BLaER1 treated with 17β-estradiol and CSF1 and Interleukin-3, amounts not matched to agents 10 nM and 100 nM (cell line): Measurements from ENCODE around the gene MRPL43.
A peak's percentile ranks its signal among the peaks of the same experiment; 100 is the strongest.

Source experiments
- H3K27ac ChIP-seq, 11 experiments: shearing (Covaris generic); formaldehyde crosslinking; 2 replicates each; pipeline ENCODE4 v1.8.1; 2022
- H3K27me3 ChIP-seq, 11 experiments: shearing (Covaris generic); formaldehyde crosslinking; 2 replicates each; pipeline ENCODE4 v1.8.1; 2022
- H3K36me3 ChIP-seq, 11 experiments: shearing (Covaris generic); formaldehyde crosslinking; 2 replicates each; pipeline ENCODE4 v1.8.1; 2022
- H3K4me1 ChIP-seq, 10 experiments: shearing (Covaris generic); formaldehyde crosslinking; 2 replicates each; pipeline ENCODE4 v1.8.1; 2022
- H3K4me2 ChIP-seq, 11 experiments: shearing (Covaris generic); formaldehyde crosslinking; 2 replicates each; pipeline ENCODE4 v1.8.1; 2022
- H3K4me3 ChIP-seq, 10 experiments: shearing (Covaris generic); formaldehyde crosslinking; 2 replicates each; pipeline ENCODE4 v1.8.1; 2022
- H3K9ac ChIP-seq, 11 experiments: shearing (Covaris generic); formaldehyde crosslinking; 2 replicates each; pipeline ENCODE4 v1.8.1; 2022
- H3K9me3 ChIP-seq, 11 experiments: shearing (Covaris generic); formaldehyde crosslinking; replicated peaks in 1 of 11; 2 replicates each; pipeline ENCODE4 v1.8.1; 2022
- H4K20me1 ChIP-seq, 11 experiments: shearing (Covaris generic); formaldehyde crosslinking; 2 replicates each; pipeline ENCODE4 v1.8.1; 2022
- Cebpa-rat ChIP-seq, 11 experiments: shearing (Covaris generic); IDR thresholded peaks; 2 replicates each; pipeline ENCODE4 v1.8.1; 2022

Gene MRPL43

DNA sequence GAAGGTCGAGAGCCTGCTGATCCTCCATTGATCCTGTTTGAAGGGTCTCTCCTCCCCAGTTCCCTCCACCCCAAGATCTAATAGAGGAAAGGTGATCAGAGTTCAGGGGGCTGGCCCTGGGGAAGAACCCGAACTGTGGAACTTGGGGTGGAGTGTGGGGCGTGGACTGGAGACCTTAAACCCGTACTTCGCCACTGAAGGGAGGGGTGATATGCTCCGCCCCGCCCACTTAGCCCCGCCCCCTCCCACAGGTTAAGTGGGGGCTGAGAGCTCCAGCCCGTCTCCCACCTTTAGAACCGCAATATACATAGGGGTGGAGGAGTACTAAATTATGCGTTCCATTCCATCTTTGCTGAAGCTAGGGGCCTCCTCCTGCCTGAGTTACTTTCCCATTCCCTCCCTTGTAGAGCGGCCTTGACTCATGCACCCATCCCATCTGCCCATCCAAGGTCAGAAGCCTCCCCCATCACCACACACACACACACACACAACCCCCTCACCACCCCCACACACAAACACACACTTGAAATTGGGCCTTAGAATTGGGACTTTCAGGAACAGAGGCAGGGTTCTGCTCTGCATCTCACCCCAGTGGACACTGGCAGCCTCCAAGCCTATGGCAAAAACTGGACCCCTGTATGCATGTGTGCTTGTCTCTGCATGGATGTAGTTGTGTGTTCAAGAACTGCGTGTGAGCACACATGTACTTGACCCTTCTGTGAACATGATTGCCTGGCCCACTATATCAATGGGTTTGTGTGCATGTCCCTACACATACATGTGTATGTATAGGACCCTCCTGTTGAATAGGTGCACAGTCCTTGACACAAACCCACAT, 17.0 kb downstream of the MRPL43 start:
- H3K27ac ChIP-seq, result no peak overlapping the region
- peaks cover 0 to 12% (median 0%) of the 10 kb centered on the region in 11 experiments; a peak in 3 of 22 replicates for H4K20me1 ChIP-seq
- H3K9ac ChIP-seq, result peak overlapping the region in 9 of 11 experiments; percentile 56 to 80 (median 72); a peak in 14 of 22 replicates
- H3K4me1 ChIP-seq, result peaks cover 10 to 18% (median 13%) of the 10 kb centered on the region in 10 experiments
- H3K4me2 ChIP-seq, result peak overlapping the region; percentile 96 to 100 (median 99)
- H3K27me3 ChIP-seq, result peaks cover 0 to 12% (median 0%) of the 10 kb centered on the region in 11 experiments; a peak in 8 of 22 replicates
- H3K9me3 ChIP-seq, result no peaks in the 10 kb centered on the region
- peak overlapping the region; percentile 56 to 75 (median 66) for H3K4me3 ChIP-seq
- no peak for TF ChIP-seq Cebpa-rat (IDR thresholded peaks at IDR 0.05)
- peaks cover 5 to 20% (median 16%) of the 10 kb centered on the region in 11 experiments; a peak in 18 of 22 replicates for H3K36me3 ChIP-seq

DNA sequence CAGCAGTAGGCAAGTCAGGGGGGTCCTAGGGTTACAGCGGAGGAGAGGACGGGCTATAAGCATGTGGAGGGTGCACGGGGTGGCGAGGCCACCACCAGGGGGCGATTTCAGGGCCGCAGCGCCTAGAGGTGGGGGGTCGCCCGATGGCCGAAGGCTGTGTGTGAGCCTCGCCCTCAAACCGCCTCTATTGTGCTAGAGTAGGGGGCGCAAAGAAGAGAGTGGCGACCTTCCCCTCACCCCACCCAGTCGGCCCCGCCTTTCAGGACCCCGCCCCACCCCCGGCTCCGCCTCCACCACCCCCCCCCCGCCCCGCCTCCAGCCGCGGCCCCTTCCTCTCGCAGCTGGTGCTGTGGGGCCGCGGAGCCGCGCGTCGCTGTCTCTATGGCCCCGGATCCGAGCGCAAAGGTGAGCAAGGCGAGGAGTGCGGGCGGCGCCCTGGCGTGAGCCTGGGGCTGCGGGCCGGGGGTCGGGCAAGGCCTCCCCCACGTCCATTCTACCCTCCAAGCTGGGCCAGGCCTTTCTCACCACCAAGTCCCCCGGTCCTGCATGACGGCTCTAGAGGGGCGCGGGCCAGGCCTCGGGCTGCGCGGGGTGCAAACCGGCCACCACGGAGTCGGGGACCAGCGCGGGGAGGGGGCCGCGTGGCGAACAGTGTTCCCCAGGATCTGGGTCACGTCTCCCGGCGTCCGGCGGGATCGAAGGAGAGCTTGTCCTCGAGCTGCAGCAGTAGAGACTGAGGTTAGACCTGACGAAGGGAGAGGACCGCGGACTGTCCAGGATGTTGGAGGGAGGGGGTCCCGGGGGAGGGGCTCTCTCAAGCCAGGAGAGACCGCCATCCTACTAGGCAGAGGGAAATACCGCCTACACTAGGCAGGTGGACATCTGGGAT, 17.9 kb downstream of the MRPL43 start, which contains the start of gene SEMA4G:
Gene SEMA4G (plus strand): TSS at position 318 of the 889 bp plus-strand sequence. CDS start 3,409 bp downstream, outside the sequence.
- Histone ChIP-seq H3K36me3 (peaks cover 6 to 29% (median 24%) of the 10 kb centered on the region in 11 experiments; a peak in 21 of 22 replicates), H3K4me2 (peak within 1 kb of the TSS; percentile 96 to 100 (median 99)), H3K4me3 (peak within 1 kb of the TSS; percentile 56 to 75 (median 66)), H3K27me3 (peaks cover 0 to 12% (median 0%) of the 10 kb centered on the region in 11 experiments; a peak in 8 of 22 replicates), H4K20me1 (peaks cover 0 to 12% (median 0%) of the 10 kb centered on the region in 11 experiments; a peak in 3 of 22 replicates), H3K4me1 (peaks cover 10 to 18% (median 13%) of the 10 kb centered on the region in 10 experiments), H3K9me3 (no peaks in the 10 kb centered on the region), H3K27ac (peak within 1 kb of the TSS in 4 of 11 experiments; percentile 5 to 48 (median 35); a peak in 4 of 22 replicates), H3K9ac (peak within 1 kb of the TSS; percentile 56 to 80 (median 72); a peak in 20 of 22 replicates)
- no peak for TF ChIP-seq Cebpa-rat (IDR thresholded peaks at IDR 0.05)

DNA sequence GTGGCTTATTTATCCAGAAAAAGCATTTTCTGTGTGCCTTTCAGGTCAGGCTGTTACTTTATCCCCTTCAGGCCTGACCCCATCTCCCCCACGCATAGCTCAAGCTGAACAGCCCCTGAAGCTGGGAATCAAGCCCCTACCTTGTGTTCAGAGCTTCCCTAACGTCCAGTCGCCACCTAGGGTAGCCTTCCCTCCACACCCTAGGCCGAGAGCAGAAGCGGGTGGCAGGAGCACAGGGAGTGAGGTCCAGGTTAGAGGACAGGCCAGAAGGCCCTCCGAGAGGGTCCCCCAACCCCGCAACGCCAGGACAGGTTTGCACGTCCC, 18.5 kb downstream of the MRPL43 start:
- H3K36me3 ChIP-seq, result peaks cover 10 to 35% (median 30%) of the 10 kb centered on the region in 11 experiments; a peak in 21 of 22 replicates
- no peak overlapping the region for H3K27ac ChIP-seq
- TF ChIP-seq Cebpa-rat (IDR thresholded peaks at IDR 0.05), result no peak
- H3K9ac ChIP-seq, result peak overlapping the region in 10 of 11 experiments; percentile 30 to 70 (median 54); a peak in 12 of 22 replicates
- H3K4me3 ChIP-seq, result peak overlapping the region; percentile 56 to 75 (median 66)
- H3K4me1 ChIP-seq, result peaks cover 10 to 18% (median 13%) of the 10 kb centered on the region in 10 experiments
- peaks cover 0 to 12% (median 0%) of the 10 kb centered on the region in 11 experiments; a peak in 8 of 22 replicates for H3K27me3 ChIP-seq
- H3K9me3 ChIP-seq, result no peaks in the 10 kb centered on the region
- peaks cover 0 to 12% (median 0%) of the 10 kb centered on the region in 11 experiments; a peak in 5 of 22 replicates for H4K20me1 ChIP-seq
- peak overlapping the region; percentile 96 to 100 (median 99) for H3K4me2 ChIP-seq

DNA sequence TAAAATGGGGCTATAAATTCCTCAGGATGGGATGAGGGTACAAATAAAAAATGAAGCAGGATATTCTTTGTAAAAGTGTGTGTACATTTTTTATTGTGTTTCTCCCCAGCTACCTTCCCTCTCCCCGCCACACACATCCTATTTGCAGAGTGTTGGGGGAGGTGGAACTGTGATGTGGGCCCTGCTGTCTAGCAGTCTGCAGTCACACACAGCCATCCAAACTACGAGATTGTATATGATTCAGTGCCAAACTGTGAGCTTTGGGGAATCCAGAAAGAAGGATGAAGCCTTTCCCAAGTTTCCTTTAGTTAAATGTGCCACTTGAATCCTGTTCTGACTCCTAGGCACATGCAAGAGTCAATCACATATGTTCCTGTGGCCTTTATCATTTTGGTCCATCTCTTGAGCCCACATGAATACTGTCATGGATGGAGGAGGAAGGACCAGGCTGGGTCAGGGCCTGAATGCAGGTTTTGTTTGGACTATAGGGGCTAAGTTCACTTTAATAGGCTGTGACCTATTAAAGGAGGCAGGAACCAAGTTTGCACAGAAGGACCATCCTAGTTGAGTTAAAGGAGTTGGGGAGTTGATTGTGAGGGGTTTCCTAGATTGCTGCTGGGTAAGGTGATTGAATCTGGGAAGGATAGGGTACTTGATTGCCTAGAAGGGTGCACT, 19.1 kb downstream of the MRPL43 start:
- H3K27ac ChIP-seq, result no peak overlapping the region
- no peak overlapping the region; a peak in 1 of 20 replicates for H3K4me3 ChIP-seq
- H3K4me1 ChIP-seq, result peaks cover 10 to 18% (median 13%) of the 10 kb centered on the region in 10 experiments
- no peak overlapping the region; a peak in 1 of 22 replicates for H3K9ac ChIP-seq
- peaks cover 16 to 41% (median 35%) of the 10 kb centered on the region in 11 experiments for H3K36me3 ChIP-seq
- H4K20me1 ChIP-seq, result peaks cover 0 to 12% (median 0%) of the 10 kb centered on the region in 11 experiments; a peak in 5 of 22 replicates
- H3K4me2 ChIP-seq, result peak overlapping the region in 6 of 11 experiments; percentile 96 to 100 (median 99); a peak in 10 of 22 replicates
- peaks cover 0 to 12% (median 0%) of the 10 kb centered on the region in 11 experiments; a peak in 8 of 22 replicates for H3K27me3 ChIP-seq
- TF ChIP-seq Cebpa-rat (IDR thresholded peaks at IDR 0.05), result no peak
- H3K9me3 ChIP-seq, result no peaks in the 10 kb centered on the region

DNA sequence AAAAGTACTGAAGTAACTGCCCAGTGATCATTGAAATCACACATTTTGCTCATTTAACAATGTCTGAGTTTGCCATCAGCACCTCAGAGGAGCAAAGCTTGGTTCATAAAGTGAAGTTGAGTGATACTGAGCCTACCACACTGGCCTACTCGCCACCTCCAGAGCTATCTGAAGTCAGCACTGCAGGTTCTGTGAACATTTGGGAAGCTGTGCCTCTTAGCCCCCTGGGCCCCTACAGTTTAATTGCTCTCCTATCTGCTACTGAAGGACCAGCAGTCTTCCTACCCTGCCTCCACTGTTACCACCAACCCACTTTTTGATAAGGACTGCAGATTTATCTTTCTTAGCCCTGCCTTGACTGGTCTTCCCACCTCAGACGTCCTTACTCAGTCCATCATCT, 20.0 kb downstream of the MRPL43 start:
- TF ChIP-seq Cebpa-rat (IDR thresholded peaks at IDR 0.05), result no peak
- Histone ChIP-seq H3K27me3 (peaks cover 0 to 12% (median 0%) of the 10 kb centered on the region in 11 experiments; a peak in 8 of 22 replicates), H3K9me3 (no peaks in the 10 kb centered on the region), H3K4me3 (no peak overlapping the region), H3K27ac (no peak overlapping the region), H3K4me2 (0 out of 22 replicates have a peak overlapping the region, but pooled peaks of 1 of the 11 experiments have one; percentile 8), H3K36me3 (peaks cover 25 to 50% (median 44%) of the 10 kb centered on the region in 11 experiments), H3K9ac (no peak overlapping the region), H3K4me1 (peaks cover 10 to 18% (median 13%) of the 10 kb centered on the region in 10 experiments), H4K20me1 (peaks cover 0 to 12% (median 0%) of the 10 kb centered on the region in 11 experiments; a peak in 5 of 22 replicates)

DNA sequence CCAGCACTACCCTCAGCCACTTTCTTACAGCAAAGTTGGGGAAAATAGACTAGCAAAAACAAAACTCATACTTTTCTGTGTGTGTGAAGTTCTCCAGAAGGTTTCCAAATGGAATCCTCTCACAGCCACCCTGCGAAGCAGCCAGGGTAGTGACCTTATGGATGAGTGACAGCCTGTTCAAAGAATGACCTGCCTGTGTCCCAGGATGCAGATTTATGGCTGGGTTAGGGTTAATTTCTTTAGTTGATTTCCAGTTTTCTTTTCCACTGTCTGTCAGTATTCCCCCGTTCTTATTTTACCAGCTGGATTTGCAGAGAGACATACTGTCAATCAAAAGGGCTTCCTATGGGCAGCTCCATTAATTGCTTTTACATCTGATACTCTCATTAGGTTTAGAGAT, 20.4 kb downstream of the MRPL43 start:
- Histone ChIP-seq H3K4me2 (no peak overlapping the region), H3K4me1 (peaks cover 10 to 18% (median 13%) of the 10 kb centered on the region in 10 experiments), H3K9ac (no peak overlapping the region), H3K27me3 (peaks cover 0 to 12% (median 0%) of the 10 kb centered on the region in 11 experiments; a peak in 8 of 22 replicates), H4K20me1 (peaks cover 0 to 12% (median 0%) of the 10 kb centered on the region in 11 experiments; a peak in 5 of 22 replicates), H3K27ac (no peak overlapping the region), H3K36me3 (peaks cover 29 to 54% (median 48%) of the 10 kb centered on the region in 11 experiments), H3K9me3 (no peaks in the 10 kb centered on the region), H3K4me3 (no peak overlapping the region)
- no peak for TF ChIP-seq Cebpa-rat (IDR thresholded peaks at IDR 0.05)

DNA sequence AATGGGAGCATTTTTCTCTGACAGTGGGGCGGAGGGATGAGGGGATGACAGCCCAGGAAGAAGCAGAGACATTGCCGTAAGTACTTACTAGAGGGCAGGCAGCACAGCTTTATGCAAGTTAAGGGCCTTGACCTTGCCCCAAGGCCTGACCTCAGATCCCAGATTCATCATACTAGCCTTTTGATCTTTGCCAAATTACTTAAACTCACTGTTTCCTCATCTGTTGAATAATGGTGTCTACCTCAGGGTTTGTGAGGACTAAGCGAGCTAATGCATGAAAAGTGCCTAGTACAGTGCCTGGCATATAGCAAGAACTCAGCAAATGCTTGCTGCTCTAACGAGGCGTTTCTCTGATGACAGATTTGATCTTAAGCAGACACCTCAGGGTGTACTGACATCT, 21.5 kb downstream of the MRPL43 start:
- Histone ChIP-seq H3K27me3 (peaks cover 0 to 12% (median 0%) of the 10 kb centered on the region in 11 experiments; a peak in 8 of 22 replicates), H3K9ac (no peak overlapping the region), H3K27ac (no peak overlapping the region), H3K36me3 (peaks cover 38 to 65% (median 57%) of the 10 kb centered on the region in 11 experiments), H3K4me1 (peaks cover 10 to 18% (median 13%) of the 10 kb centered on the region in 10 experiments), H3K9me3 (no peaks in the 10 kb centered on the region), H4K20me1 (peaks cover 0 to 7% (median 0%) of the 10 kb centered on the region in 11 experiments; a peak in 4 of 22 replicates), H3K4me3 (no peak overlapping the region), H3K4me2 (no peak overlapping the region)
- no peak for TF ChIP-seq Cebpa-rat (IDR thresholded peaks at IDR 0.05)
